Omental fat pad (tissue), 4 donors: Measurements from ENCODE around the gene BDH2. TPM values are rescaled to one million over a fixed set of nuclear protein-coding genes. Genes with fewer than 3 reads are reported as not detected.

Experiments used
- ATAC-seq: fragments of 150-250 bp; one replicate; pipeline ENCODE4 v1.9.1; 2016; ENCODE audit warnings: mild to moderate bottlenecking, moderate library complexity; ENCODE audit not compliant: low FRiP score
- DNase-seq: peaks from one replicate; pipeline ENCODE4 v3.0.0-alpha.2; 2019; ENCODE audit warnings: low spot score
- CTCF ChIP-seq, 3 donors: fragments of 450-650 bp; IDR thresholded peaks; one replicate each; pipeline ENCODE4 v1.5.1; 2016 to 2017; ENCODE audit warnings: antibody characterized with exemption in 3 of 3, mild to moderate bottlenecking in 3 of 3, moderate library complexity in 2 of 3
- total RNA-seq, 4 donors: library from RNA; depleted of rRNA; stranded (reverse); fragments of >200 nt; gene quantifications; one replicate each; pipeline ENCODE4 v1.1.0, GENCODE V29; 2016

BDH2 gene
- total RNA-seq, 4 donors from 2014 or later, result 32.9 to 79.9 (median 49.3) TPM

DNA sequence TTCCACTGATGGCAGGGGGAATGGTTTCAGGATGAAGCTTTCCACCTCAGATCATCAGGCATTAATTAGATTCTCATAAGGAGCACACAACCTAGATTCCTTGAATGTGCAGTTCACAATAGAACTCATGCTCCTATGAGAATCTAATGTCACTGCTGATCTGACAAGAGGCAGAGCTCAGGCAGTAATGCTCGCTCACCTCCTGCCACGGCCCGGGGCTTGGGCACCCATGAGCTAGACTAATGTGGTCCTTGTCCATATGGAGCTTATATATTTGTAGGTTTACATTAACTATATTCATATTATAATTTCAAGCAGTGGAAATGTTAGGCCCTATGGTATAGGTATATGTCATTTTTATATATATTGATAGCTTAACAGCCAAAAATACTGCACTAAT is 47.5 kb downstream of the BDH2 start:
- ATAC-seq (no peak), DNase-seq (no peak)
- no peak for TF ChIP-seq CTCF (IDR thresholded peaks at IDR 0.05)

DNA sequence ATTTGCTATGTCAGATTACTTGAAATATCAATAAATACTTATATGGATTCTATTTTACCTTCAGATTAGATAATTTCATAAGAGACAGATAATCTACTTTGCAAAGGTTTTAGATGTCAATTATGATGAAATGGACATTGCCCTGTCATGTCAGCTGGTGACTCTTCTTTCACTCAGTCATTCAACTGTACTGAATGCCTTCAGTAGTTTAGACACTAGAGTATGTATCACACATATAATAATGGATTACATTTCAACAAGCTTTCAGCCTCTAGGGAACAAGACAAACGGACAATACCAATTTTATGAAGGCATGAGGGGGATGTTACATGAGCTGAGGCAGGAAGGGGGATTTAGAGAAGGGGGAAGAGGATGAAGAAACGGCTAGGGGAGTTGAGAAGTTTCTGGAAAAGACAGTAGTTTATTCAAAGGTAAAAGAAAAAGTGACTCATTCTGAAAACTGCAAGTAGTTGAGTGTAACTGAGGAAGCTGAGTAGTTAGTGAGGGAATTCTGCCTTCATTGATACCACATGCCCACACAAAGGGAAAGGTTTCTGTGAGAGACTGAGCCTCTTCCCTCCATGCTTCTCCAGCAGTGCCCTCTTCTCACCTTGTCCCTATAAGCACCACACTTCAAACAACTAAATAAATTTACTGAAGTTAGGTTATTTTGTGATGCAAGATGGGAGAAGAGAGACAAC is 48.7 kb downstream of the BDH2 start:
- ATAC-seq, result no peak
- DNase-seq, result no peak
- no peak for TF ChIP-seq CTCF (IDR thresholded peaks at IDR 0.05)

DNA sequence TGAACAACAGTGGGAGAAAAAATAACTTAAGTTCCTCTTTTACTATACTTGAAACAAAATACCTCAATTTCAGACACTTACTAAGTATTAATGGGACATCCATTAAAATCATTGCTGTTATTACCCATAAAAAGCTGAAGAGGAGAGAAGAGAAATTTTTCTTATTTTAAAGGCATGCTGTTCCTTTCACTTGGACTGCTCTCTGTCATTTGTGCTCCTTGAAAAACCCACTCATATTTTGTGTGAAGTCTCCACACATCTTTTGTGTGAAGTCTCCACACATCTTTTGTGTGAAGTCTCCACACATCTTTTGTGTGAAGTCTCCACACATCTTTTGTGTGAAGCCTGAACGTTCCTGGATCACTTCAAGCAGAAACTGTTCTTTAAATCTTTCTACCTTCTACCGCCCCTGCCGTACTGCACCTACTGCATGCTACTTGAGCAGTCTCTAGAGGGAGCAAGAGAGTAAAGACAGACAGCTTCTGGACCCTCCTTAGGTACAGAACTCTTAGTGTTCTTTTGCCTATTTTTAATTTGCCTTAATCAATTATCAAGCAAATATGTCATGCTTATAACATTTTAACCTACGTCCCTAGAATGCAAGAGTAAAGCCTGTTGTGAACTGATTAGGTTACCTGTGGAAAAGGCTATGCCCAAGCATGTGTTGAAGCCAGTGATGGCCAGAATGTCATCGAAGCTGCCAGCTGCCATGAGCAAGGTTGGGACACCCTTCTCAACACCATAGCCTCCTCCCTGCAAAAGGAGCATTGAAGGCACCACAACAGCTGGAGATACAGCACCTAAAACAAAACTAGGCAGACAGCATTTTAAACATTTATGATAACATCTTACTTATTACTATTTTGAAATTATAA is 53.0 kb downstream of the BDH2 start:
- DNase-seq, result no peak
- no peak for TF ChIP-seq CTCF (IDR thresholded peaks at IDR 0.05)
- peak; percentile 83 for ATAC-seq

GRCh38 chr4:103044183-103044582 is 55.5 kb downstream of the BDH2 start:
- ATAC-seq, result no peak
- TF ChIP-seq CTCF (IDR thresholded peaks at IDR 0.05), result no peak
- DNase-seq, result no peak

DNA sequence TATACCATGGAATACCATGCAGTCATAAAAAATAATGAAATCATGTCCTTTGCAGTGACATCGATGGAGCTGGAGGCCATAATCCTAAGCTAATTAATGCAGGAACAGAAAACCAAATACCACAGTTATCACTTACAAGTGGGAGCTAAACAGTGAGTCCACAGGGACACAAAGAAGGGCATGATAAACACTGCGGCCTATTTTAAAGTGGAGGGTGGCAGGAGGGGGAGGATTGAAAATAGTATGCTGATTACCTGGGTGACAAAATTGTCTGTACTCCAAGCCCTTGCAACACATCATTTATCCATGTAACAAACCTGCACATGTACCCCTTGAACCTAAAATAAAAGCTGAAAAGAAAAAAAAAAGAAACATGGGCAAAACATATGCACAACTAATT is 63.5 kb downstream of the BDH2 start:
- DNase-seq (no peak), ATAC-seq (no peak)
- no peak for TF ChIP-seq CTCF (IDR thresholded peaks at IDR 0.05)

DNA sequence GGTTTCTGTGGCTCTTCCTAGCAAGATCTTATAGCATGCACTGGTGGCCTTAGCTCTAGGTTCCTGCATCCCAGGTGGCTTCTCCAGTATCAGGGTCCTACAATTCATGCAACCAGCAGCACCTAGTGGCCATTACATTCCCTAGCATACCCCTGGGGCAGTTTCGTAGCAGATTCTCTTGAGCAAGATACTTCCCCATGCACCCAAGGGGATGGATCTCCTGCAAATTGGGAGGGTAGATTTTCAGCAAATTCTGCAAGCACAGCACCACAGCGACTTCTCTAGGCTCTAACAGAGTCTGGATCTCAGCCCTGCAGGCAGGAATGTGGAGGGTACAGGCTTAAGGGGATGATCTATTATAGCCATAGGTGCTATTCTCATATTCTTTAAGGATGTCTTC is 67.1 kb downstream of the BDH2 start:
- no peak for TF ChIP-seq CTCF (IDR thresholded peaks at IDR 0.05)
- ATAC-seq (peak; percentile 70), DNase-seq (no peak)
